HFFc6 (cell line): ENCODE measurements around the gene ZSCAN22. TPM values are rescaled to one million over a fixed set of nuclear protein-coding genes. Genes with fewer than 3 reads are reported as not detected.
A peak's percentile ranks its signal among the peaks of the same experiment; 100 is the strongest.

Source experiments
- DNase-seq: peaks from one replicate; pipeline ENCODE4 v3.0.0-alpha.2; 2018
- H3K27ac Mint-ChIP-seq: 2 replicates; pipeline ENCODE4 v1.8.0; 2020; ENCODE audit warnings: mild to moderate bottlenecking, mixed read lengths
- H3K27me3 Mint-ChIP-seq: 2 replicates; pipeline ENCODE4 v1.8.0; 2021; ENCODE audit warnings: mild to moderate bottlenecking, moderate library complexity, mixed read lengths; ENCODE audit not compliant: insufficient read depth
- H3K36me3 Mint-ChIP-seq: 2 replicates; pipeline ENCODE4 v1.8.0; 2021; ENCODE audit warnings: low read depth, mixed read lengths
- H3K4me1 Mint-ChIP-seq: 2 replicates; pipeline ENCODE4 v1.8.0; 2020; ENCODE audit warnings: low read depth, mixed read lengths
- H3K4me3 Mint-ChIP-seq: 2 replicates; pipeline ENCODE4 v1.8.0; 2020; ENCODE audit warnings: mild to moderate bottlenecking, moderate library complexity, mixed read lengths
- H3K9me3 Mint-ChIP-seq: 2 replicates; pipeline ENCODE4 v1.8.0; 2020; ENCODE audit warnings: mild to moderate bottlenecking, mixed read lengths
- CTCF ChIP-seq: fragments of 200-600 bp; sonication (generic); IDR thresholded peaks from 2 replicates; pipeline ENCODE4 v1.5.0; 2021; ENCODE audit warnings: antibody characterized with exemption, mild to moderate bottlenecking
- total RNA-seq, 6 experiments: library from RNA; stranded (reverse); fragmentation: NEBNext Ultra II Directional; extraction: Animal tissue kit (Norgen Biotek cat#: 25700); gene quantifications; 2 replicates in 1 of 6; 3 replicates in 5 of 6; pipeline ENCODE4 v1.2.3, GENCODE V29; 2021

ZSCAN22 gene
- total RNA-seq, 6 experiments from 2014 or later: 2.5 to 3.0 (median 2.8) TPM

- peaks cover 5% of the 10 kb centered on the region; the same call in 1 of the 2 replicates for H3K4me1 Mint-ChIP-seq
- no peak overlapping the region for H3K27ac Mint-ChIP-seq
- no peak overlapping the region for H3K4me3 Mint-ChIP-seq
- H3K27me3 Mint-ChIP-seq: peaks cover 3% of the 10 kb centered on the region
- no peak for DNase-seq
- no peak for TF ChIP-seq CTCF
- H3K9me3 Mint-ChIP-seq: peaks cover 26% of the 10 kb centered on the region
- H3K36me3 Mint-ChIP-seq: peaks cover 55% of the 10 kb centered on the region
Measured at GRCh38 chr19:58336216-58336615, 9.4 kb downstream of the ZSCAN22 start.

- H3K4me1 Mint-ChIP-seq: peaks cover 5% of the 10 kb centered on the region; the same call in 1 of the 2 replicates
- TF ChIP-seq CTCF: no peak
Measured at GRCh38 chr19:58336820-58337219, 10.0 kb downstream of the ZSCAN22 start.

GRCh38 chr19:58338336-58338735 is 11.5 kb downstream of the ZSCAN22 start:
- TF ChIP-seq CTCF: no peak
- no peak for DNase-seq
- Mint-ChIP-seq H3K4me3 (no peak overlapping the region), H3K9me3 (peaks cover 26% of the 10 kb centered on the region), H3K4me1 (peaks cover 8% of the 10 kb centered on the region), H3K27ac (no peak overlapping the region), H3K36me3 (peaks cover 65% of the 10 kb centered on the region), H3K27me3 (peaks cover 3% of the 10 kb centered on the region)

More at GRCh38 chr19:58336820-58337219, 10.0 kb downstream of the ZSCAN22 start:
- Mint-ChIP-seq H3K4me3 (no peak overlapping the region), H3K36me3 (peaks cover 59% of the 10 kb centered on the region), H3K27me3 (peaks cover 3% of the 10 kb centered on the region), H3K9me3 (peaks cover 26% of the 10 kb centered on the region), H3K27ac (no peak overlapping the region)
- DNase-seq: no peak

GRCh38 chr19:58338825-58339558 is 12.2 kb downstream of the ZSCAN22 start:
- no peak for DNase-seq
- Mint-ChIP-seq H3K4me1 (peaks cover 7% of the 10 kb centered on the region), H3K4me3 (no peak overlapping the region), H3K9me3 (peaks cover 26% of the 10 kb centered on the region), H3K27ac (no peak overlapping the region), H3K27me3 (peaks cover 3% of the 10 kb centered on the region), H3K36me3 (peaks cover 64% of the 10 kb centered on the region)
- TF ChIP-seq CTCF: 0 out of 2 replicates have a peak, but pooled peaks have one; percentile 6

GRCh38 chr19:58345558-58345957 is 18.8 kb downstream of the ZSCAN22 start:
- Mint-ChIP-seq H3K36me3 (peaks cover 28% of the 10 kb centered on the region), H3K4me3 (peak overlapping the region; percentile 98), H3K27ac (peak overlapping the region; percentile 41), H3K4me1 (peaks cover 27% of the 10 kb centered on the region), H3K9me3 (peaks cover 8% of the 10 kb centered on the region), H3K27me3 (peaks cover 12% of the 10 kb centered on the region)
- no peak for TF ChIP-seq CTCF
- DNase-seq: no peak
